GM21390 (cell line): ENCODE results near the gene FANCB.

Source experiments
- ATAC-seq: cut with Tn5 transposase; IDR thresholded peaks from one replicate; pipeline ENCODE4 v1.9.1; 2021; ENCODE audit not compliant: unreplicated experiment

Gene FANCB

DNA sequence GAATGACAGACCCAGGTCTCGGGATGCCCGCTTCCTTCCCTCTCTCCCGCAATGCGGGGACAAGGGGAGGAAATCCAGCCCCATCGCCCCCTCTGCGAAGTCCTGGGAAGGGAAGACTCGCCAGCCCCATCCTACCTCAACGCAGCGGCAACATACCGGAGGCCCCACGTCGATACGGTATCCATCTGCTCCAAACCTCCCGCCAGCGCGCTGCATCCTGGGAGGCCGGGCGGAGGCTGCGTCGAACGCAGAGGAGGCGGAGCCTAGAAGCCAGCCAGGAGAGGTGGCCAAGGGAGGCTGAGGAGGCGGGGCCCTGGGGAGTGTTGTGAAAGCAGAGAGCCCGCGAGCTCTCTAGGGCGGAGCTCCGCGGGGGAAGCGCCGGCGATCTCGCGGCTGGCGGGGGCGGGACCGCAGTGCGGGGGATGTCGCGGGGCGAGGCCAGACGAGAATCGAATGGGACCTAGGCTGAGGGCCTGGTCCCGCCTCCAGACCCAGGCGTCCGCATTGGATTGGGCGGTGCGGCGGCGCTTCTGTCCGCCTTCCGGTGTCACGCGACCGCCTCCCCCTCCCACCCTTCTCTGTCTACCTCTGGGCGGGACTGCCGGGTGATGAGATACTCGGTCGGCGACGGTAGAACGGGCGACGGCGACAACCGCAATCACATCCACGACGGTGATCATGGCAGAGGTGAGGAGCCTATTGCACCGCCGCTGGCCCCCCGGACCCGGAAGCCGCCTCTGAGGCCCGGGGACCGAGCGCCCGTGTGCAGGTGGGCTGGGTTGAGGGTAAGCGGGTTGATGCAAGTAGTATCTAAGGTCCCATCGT, at the start of gene FANCB, which contains the start of gene MOSPD2:
Gene FANCB (minus strand): TSS at position 219 of the 825 bp plus-strand sequence. CDS start 7,559 bp downstream, outside the sequence.
Gene MOSPD2 (plus strand): TSS at position 571 of the 825 bp plus-strand sequence. CDS start 108 bp downstream, at position 679.
- ATAC-seq = peak; percentile 95

- ATAC-seq = no peak
Measured at GRCh38 chrX:14922437-14922836, 49.6 kb upstream of the FANCB start.

DNA sequence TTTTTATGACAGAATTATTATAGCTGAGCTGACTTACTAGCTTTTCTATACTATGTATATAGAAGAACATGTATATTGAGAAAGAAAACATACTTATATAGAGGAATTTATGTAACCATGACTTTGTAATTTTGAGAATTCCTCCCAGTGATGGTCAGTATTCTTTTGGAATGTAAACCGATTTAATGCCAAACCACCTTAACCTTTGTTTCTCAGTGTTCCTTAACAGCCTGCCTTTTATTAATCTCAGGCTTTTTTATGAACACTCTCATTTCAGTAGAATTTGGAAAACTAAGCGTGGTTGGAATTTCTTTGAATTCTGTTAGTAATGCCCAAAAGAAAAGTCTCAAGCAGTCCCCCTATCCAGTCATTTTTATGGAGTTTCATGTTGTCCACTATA, 47.3 kb upstream of the FANCB start:
- ATAC-seq = no peak

DNA sequence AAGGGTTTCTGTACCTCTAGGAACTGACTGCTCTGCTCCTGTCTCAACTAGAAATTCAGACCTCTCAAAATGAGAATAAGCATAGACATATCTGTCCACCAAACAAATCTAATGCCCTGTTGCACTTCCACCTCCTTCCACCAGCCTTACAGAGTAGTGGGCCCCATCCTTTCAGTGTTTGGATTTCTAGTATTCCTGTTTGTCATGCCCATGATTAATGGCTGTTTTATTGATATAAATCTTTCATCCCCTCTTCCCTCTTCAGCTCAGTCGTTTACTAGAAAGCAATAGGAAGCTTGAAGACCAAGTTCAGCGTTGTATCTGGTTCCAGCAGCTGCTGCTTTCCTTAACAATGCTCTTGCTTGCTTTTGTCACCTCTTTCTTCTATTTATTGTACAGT, 46.5 kb upstream of the FANCB start:
- ATAC-seq = no peak

GRCh38 chrX:14916017-14916674, 43.3 kb upstream of the FANCB start:
- no peak for ATAC-seq

DNA sequence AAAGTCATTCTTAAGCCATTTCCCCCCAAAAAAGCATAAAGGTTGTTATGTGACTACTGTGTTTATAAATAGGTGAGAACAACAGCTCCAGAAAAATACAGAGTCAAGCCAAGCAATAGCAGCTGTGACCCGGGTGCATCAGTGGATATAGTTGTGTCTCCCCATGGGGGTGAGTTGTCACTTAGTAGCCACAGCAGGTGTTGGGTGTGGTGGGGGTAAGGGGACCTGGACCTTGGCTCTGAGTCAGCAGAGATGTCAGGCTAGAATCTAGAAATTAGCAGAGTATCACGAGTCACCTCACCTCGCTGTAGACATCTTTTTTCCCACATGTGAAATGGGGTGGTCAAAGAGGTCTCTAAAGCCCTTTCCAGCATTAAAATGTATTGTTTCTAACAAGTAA, 42.7 kb upstream of the FANCB start:
- ATAC-seq = no peak

DNA sequence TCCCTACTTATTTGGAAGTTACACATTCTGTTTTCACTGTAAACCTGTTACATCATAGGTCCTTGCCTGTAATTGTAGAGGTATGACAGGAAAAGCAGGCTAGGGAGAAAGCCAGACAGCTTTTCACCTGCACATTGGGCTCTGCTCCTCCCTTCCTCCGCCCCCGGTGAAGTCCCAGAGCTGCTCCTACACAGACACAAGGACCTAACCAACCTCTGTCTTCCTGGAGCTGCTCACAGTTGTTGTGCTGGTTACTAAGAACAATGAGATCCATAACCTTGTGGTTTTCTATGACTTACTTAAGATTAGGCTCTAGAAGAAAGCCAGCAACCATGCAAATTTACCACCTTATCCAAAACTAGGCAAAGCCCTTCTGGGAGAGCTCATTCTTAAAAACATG, 40.4 kb upstream of the FANCB start:
- no peak for ATAC-seq

DNA sequence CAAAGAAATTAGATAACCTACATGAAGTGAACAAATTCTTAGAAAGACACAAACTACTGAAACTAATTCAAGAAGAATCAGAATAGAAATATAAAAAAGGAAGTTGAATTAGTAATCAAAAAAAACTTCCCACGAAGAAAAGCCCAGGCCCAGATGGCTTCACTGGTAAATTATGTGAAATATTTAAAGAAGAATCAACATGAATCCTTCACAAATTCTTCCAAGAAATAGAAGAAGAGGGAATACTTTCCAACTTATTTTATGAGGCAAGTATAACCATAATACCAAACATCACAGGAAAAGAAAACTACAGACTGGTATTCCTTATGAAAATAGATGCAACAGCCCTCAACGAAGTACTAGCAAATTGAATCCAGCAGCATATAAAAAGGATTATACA, 31.0 kb upstream of the FANCB start:
- no peak for ATAC-seq

GRCh38 chrX:14902537-14902936, 29.7 kb upstream of the FANCB start:
- ATAC-seq = no peak

DNA sequence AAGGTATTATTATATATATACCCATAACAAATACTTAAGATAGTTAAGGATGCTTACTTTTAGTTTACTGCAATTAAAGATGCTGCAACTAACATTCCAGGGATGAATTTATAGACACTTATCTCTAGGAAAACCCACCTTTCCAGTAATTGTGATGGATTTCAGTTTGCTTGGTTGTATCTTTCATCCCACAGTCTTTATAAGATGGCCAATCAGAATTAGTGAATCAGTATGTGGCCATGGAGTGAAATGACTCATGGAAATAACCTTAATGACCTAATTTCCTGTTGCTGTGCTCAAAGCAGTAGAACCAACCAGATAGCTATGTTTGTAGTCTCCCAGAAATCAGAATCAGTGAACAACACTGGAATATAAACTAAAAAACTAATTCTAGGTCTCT, 26.7 kb upstream of the FANCB start:
- ATAC-seq = peak; percentile 63

GRCh38 chrX:14897042-14897441, 24.2 kb upstream of the FANCB start:
- no peak for ATAC-seq

DNA sequence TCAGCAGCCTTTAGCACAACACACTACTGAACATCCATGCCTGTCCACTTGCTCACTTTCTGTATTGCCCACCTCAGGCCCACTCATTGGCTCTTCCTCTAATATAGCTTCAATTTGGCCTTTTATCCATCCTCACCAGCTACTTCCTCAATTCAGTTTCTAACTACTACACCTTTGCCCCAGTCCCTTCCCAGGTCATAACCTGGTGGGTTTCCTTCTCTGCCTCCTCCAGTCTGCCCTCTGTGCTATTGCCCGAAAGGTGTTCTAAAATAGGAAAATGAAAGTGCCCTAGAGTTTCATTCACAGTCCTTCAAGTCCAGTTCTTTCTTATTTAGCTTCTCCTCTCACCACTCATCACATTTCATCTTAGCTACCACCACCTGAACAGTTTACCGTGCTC, 23.4 kb upstream of the FANCB start:
- no peak for ATAC-seq

- ATAC-seq = no peak
Measured at GRCh38 chrX:14886252-14886651, 13.4 kb upstream of the FANCB start.

GRCh38 chrX:14884714-14885113, 11.8 kb upstream of the FANCB start:
- no peak for ATAC-seq

DNA sequence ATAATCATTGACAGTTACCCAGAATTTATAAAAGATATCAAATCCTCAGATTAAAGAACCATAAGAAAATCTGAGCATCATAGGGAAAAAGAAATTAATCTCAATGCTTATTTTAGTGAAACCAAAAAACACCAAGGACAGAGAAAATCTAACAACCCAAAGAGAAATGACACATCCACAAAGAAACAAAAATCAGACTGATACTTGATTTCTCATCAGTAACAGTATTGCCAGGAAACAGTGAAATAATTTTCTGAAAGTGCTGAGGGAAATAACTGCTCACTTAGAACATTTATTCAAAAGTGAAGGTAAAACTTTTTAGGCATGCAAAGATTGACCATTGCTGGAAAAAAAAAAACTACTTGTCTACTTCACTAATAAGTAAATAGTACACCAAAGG, 11.0 kb upstream of the FANCB start:
- no peak for ATAC-seq

DNA sequence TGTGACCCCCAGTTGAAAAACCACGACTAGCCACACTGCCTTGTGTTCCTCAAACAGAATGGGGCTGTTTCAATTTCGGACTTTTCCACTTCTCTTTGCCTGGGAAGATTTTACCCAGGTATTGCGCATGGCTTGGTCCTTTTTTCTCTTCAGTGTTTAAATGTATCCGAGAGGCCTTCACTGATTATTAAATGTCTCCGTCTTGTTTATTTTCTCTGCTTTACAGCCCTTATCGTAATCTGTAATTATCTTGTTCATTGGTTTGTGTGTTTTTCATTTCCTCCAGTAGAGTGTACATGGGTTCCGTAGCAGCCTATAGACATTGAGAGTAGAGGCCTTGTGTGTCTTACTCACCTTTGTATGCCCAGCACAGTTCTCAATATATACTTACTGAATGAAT, 2.8 kb upstream of the FANCB start:
- ATAC-seq = no peak

- ATAC-seq = no peak
Measured at GRCh38 chrX:14873676-14874049, 794 bp upstream of the FANCB start.

- no peak for ATAC-seq
Measured at GRCh38 chrX:14872355-14872754, 514 bp downstream of the FANCB start.

GRCh38 chrX:14871767-14872166, 1.1 kb downstream of the FANCB start:
- no peak for ATAC-seq

DNA sequence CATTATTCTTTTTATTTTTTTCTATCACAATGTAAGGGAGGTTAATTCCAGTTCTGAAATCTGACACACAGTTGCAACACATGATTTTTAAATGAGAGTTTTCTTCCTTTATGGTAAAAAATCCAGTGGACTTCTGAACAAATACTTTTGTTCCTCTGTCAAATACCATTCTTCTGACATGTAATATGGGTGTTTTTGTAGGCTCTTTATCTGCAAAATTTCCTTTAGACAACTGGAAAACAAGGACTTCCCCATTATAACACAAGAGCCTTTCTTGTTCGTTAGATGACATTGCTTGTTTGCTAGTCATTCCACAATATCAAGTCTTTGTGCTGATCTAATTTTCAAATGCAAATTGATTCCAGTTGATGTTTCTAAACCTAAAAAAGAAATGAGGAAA, 7.7 kb downstream of the FANCB start:
- ATAC-seq = no peak

GRCh38 chrX:14864631-14865030, 8.2 kb downstream of the FANCB start:
- ATAC-seq = no peak

GRCh38 chrX:14851526-14851925, 21.3 kb downstream of the FANCB start:
- ATAC-seq = no peak
